ENCODE data around the gene PTF1A.

Gene PTF1A

DNA sequence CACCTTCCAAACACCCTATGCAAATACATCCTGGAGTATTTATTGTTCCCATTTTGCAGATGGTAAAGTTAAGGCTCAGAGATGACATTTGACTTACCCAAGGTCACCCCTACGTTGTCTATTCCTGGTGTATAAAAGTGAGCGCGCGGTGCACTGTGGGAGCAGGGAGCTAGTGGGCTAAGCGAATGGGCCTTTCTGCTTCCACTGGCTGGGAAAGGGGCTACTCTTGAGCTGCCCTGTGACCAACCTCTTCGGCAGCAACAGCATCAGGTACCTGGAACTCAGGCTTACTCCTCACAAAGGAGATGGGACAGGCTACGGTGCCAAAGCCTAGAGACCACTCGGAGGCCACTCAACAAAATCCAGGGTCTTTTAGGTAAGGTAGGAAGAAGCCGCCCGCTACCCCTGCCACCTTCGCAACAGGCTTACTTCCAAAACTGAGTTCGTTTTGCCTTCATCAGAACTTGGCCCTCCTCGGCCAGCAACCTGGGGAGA, 2.4 kb downstream of the PTF1A start:
- Histone ChIP-seq H2AFZ (ENCODE audit: low read depth, low read length, severe bottlenecking) (no peak overlapping the region), H3K4me3 (ENCODE audit: insufficient read depth, low read length, poor library complexity, severe bottlenecking) (no peak overlapping the region), H3K9me3 (ENCODE audit: insufficient read depth, low read length) (no peaks in the 10 kb centered on the region), H3K27me3 (ENCODE audit: low read length) (no peaks in the 10 kb centered on the region), H4K20me1 (ENCODE audit: low read depth, low read length) (no peaks in the 10 kb centered on the region), H3K79me2 (ENCODE audit: insufficient read depth, low read length) (no peaks in the 10 kb centered on the region), H3K9ac (ENCODE audit: low read length) (no peak overlapping the region), H3K4me2 (ENCODE audit: low read depth, low read length, poor library complexity, severe bottlenecking) (no peak overlapping the region), H3K9me2 (replicated peaks; ENCODE audit: insufficient read depth, low read length) (no peaks in the 10 kb centered on the region), H3K27ac (ENCODE audit: low read depth, low read length) (no peak overlapping the region), H3K36me3 (ENCODE audit: low read length) (no peaks in the 10 kb centered on the region), H3F3A (ENCODE audit: insufficient read depth) (no peaks in the 10 kb centered on the region)
- TF ChIP-seq EZH2phosphoT487 (conservative IDR thresholded peaks at IDR 0.05; ENCODE audit: low read length), result no peak
- TF ChIP-seq, protein P1, sequence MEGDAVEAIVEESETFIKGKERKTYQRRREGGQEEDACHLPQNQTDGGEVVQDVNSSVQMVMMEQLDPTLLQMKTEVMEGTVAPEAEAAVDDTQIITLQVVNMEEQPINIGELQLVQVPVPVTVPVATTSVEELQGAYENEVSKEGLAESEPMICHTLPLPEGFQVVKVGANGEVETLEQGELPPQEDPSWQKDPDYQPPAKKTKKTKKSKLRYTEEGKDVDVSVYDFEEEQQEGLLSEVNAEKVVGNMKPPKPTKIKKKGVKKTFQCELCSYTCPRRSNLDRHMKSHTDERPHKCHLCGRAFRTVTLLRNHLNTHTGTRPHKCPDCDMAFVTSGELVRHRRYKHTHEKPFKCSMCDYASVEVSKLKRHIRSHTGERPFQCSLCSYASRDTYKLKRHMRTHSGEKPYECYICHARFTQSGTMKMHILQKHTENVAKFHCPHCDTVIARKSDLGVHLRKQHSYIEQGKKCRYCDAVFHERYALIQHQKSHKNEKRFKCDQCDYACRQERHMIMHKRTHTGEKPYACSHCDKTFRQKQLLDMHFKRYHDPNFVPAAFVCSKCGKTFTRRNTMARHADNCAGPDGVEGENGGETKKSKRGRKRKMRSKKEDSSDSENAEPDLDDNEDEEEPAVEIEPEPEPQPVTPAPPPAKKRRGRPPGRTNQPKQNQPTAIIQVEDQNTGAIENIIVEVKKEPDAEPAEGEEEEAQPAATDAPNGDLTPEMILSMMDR (IDR thresholded peaks at IDR 0.05; ENCODE audit: insufficient read depth, low read length, poor library complexity, severe bottlenecking), result no peak

DNA sequence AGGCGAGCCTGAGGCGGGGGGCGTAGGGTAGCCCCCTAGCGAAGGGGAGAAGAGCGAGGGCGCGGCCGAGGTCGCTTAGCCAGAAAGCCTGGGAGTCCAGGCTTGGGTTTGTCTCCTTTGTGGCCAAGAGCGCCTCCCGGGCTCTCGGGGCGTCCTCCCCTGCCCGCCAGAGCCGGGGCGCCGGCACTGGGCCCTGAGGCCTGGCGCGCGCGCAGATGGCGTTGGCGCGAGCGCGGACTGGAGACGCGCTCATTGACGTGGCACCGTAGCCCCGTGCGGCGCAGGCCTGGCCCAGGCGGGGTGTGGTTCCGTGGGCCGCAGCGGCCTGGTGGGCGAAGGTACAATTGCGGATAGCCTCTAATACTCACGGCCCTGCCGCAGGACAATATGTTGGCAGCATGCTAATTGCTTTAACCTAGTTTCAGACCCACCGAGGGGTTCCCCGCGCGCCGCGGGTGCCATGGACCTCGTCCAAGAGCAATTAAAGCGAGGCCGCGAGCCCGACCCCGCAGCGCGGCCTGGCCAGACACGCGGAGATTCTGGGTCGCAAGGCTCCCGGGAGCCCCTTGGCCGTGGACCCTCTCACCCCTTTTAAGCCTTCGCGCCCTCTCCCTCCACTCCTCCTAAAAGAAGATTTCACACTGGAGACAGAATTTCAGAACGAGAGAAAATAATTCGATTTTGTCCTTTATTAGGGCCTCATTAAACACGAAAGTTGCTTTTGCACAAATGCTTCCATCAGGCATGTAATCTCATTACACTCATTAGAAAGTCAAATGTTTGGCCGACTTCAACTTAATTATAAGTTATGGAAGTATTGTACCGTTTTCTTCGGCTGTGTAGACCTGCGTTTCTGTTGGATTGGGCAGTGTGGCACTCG, 3.1 kb downstream of the PTF1A start:
- TF ChIP-seq EZH2phosphoT487 (conservative IDR thresholded peaks at IDR 0.05; ENCODE audit: low read length), result no peak
- TF ChIP-seq, protein P1 (IDR thresholded peaks at IDR 0.05; ENCODE audit: insufficient read depth, low read length, poor library complexity, severe bottlenecking), result no peak
- no peaks in the 10 kb centered on the region for H3K27me3 ChIP-seq (ENCODE audit: low read length)
- no peaks in the 10 kb centered on the region for H3K79me2 ChIP-seq (ENCODE audit: insufficient read depth, low read length)
- no peak overlapping the region for H3K4me2 ChIP-seq (ENCODE audit: low read depth, low read length, poor library complexity, severe bottlenecking)
- H3K36me3 ChIP-seq (ENCODE audit: low read length), result no peaks in the 10 kb centered on the region
- no peak overlapping the region for H2AFZ ChIP-seq (ENCODE audit: low read depth, low read length, severe bottlenecking)
- H3K9ac ChIP-seq (ENCODE audit: low read length), result no peak overlapping the region
- no peaks in the 10 kb centered on the region for H3F3A ChIP-seq (ENCODE audit: insufficient read depth)
- no peaks in the 10 kb centered on the region for H4K20me1 ChIP-seq (ENCODE audit: low read depth, low read length)
- H3K27ac ChIP-seq (ENCODE audit: low read depth, low read length), result no peak overlapping the region
- H3K9me2 ChIP-seq (replicated peaks; ENCODE audit: insufficient read depth, low read length), result no peaks in the 10 kb centered on the region
- H3K4me3 ChIP-seq (ENCODE audit: insufficient read depth, low read length, poor library complexity, severe bottlenecking), result no peak overlapping the region
- H3K9me3 ChIP-seq (ENCODE audit: insufficient read depth, low read length), result no peaks in the 10 kb centered on the region

DNA sequence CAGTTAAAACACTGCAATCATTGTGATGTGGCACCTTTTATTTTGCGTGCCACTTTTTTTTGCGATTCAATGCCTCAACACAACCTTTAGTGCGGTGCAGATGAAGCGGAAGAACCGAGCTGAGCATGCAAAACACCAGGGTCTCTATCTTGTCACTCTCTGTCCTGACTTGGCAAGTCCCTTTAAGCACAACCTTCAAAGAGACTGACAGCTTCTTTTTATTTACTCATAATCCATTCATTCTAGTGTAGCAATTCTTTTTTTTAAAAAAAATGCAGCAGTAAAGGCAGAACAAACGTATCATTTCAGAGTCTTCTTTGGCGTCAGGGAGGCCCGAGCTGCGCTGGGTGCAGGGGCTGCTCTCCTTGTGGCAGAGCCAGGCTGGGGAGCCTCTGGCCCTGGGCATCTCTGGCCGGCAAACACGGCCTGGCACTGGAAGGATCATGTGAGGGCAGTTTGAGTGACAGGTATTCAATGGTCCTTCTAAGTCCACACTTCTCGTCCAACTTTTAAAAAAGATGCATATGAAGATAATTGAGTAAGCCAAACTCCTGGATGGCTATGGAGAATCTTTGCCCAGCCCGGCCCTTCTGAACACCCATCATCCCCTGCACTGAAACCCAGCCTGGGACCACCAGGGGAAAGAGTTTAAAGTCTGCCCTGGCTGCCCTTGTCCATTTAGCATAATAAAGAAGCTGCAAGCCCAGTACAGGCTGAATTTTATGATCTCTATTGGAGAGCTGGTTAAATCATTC, 3.9 kb downstream of the PTF1A start:
- H3K27ac ChIP-seq (ENCODE audit: low read depth, low read length), result no peak overlapping the region
- H3K36me3 ChIP-seq (ENCODE audit: low read length), result no peaks in the 10 kb centered on the region
- no peaks in the 10 kb centered on the region for H3K9me3 ChIP-seq (ENCODE audit: insufficient read depth, low read length)
- TF ChIP-seq EZH2phosphoT487 (conservative IDR thresholded peaks at IDR 0.05; ENCODE audit: low read length), result no peak
- TF ChIP-seq, protein P1 (IDR thresholded peaks at IDR 0.05; ENCODE audit: insufficient read depth, low read length, poor library complexity, severe bottlenecking), result no peak
- no peaks in the 10 kb centered on the region for H4K20me1 ChIP-seq (ENCODE audit: low read depth, low read length)
- no peaks in the 10 kb centered on the region for H3K27me3 ChIP-seq (ENCODE audit: low read length)
- H3K79me2 ChIP-seq (ENCODE audit: insufficient read depth, low read length), result no peaks in the 10 kb centered on the region
- no peak overlapping the region for H2AFZ ChIP-seq (ENCODE audit: low read depth, low read length, severe bottlenecking)
- no peak overlapping the region for H3K4me3 ChIP-seq (ENCODE audit: insufficient read depth, low read length, poor library complexity, severe bottlenecking)
- no peaks in the 10 kb centered on the region for H3F3A ChIP-seq (ENCODE audit: insufficient read depth)
- H3K4me2 ChIP-seq (ENCODE audit: low read depth, low read length, poor library complexity, severe bottlenecking), result no peak overlapping the region
- H3K9ac ChIP-seq (ENCODE audit: low read length), result no peak overlapping the region
- no peaks in the 10 kb centered on the region for H3K9me2 ChIP-seq (replicated peaks; ENCODE audit: insufficient read depth, low read length)

Data from SU-DHL-6 (cell line).